Liver (tissue), 9 donors: ENCODE results near the gene WWOX. TPM values are rescaled to one million over a fixed set of nuclear protein-coding genes. Genes with fewer than 3 reads are reported as not detected.
A peak's percentile ranks its signal among the peaks of the same experiment; 100 is the strongest.

Experiments
- DNase-seq: peaks from one replicate; pipeline ENCODE4 v3.0.0-alpha.2; 2017; ENCODE audit warnings: low spot score
- H3K27ac ChIP-seq, 2 donors: one replicate each; pipeline ENCODE4 v1.7.0; 2013; ENCODE audit warnings: inconsistent platforms in 2 of 2, low read length in 2 of 2, control low read depth in 1 of 2, low read depth in 1 of 2, mild to moderate bottlenecking in 1 of 2
- H3K27me3 ChIP-seq, 4 donors: one replicate each; pipeline versions ENCODE4 v1.6.1 to v1.7.0; 2013; ENCODE audit warnings: low read length in 3 of 4, inconsistent platforms in 1 of 4, mild to moderate bottlenecking in 1 of 4, moderate library complexity in 1 of 4; ENCODE audit not compliant: control insufficient read depth in 4 of 4, insufficient read depth in 4 of 4
- H3K36me3 ChIP-seq, 4 donors: one replicate each; pipeline versions ENCODE4 v1.6.1 to v1.7.0; 2013; ENCODE audit warnings: low read length in 3 of 4, mild to moderate bottlenecking in 3 of 4, low read depth in 1 of 4, moderate library complexity in 1 of 4; ENCODE audit not compliant: control insufficient read depth in 4 of 4, insufficient read depth in 3 of 4
- H3K4me1 ChIP-seq, 4 donors: one replicate each; pipeline versions ENCODE4 v1.6.1 to v1.7.0; 2013; ENCODE audit warnings: low read length in 3 of 4, mild to moderate bottlenecking in 3 of 4, moderate library complexity in 1 of 4; ENCODE audit not compliant: control insufficient read depth in 4 of 4, insufficient read depth in 4 of 4
- H3K4me3 ChIP-seq, 3 donors: one replicate each; pipeline versions ENCODE4 v1.6.1 to v1.7.0; 2013; ENCODE audit warnings: low read length in 3 of 3, control low read depth in 1 of 3, low read depth in 1 of 3, mild to moderate bottlenecking in 1 of 3
- H3K9ac ChIP-seq, 2 donors: one replicate each; pipeline ENCODE4 v1.7.0; 2013; ENCODE audit warnings: low read length in 2 of 2, mild to moderate bottlenecking in 2 of 2, moderate library complexity in 2 of 2, control low read depth in 1 of 2, low read depth in 1 of 2
- H3K9me3 ChIP-seq, 4 donors: one replicate each; pipeline versions ENCODE4 v1.6.1 to v1.7.0; 2013; ENCODE audit warnings: low read length in 3 of 4; ENCODE audit not compliant: control insufficient read depth in 4 of 4
- CTCF ChIP-seq: fragments of 150-350 bp; IDR thresholded peaks from 2 replicates; pipeline ENCODE4 v1.5.1; 2017; ENCODE audit warnings: improper control_type of control experiment, low read depth, low read length; ENCODE audit not compliant: missing input control
- EGR1 ChIP-seq, 2 donors: IDR thresholded peaks; 2 replicates each; pipeline ENCODE4 v1.6.1; 2016 to 2018; ENCODE audit warnings: antibody characterized with exemption in 2 of 2, low read depth in 2 of 2
- FOXA1 ChIP-seq: IDR thresholded peaks from 2 replicates; pipeline ENCODE4 v1.6.1; 2016; ENCODE audit warnings: antibody characterized with exemption
- FOXA2 ChIP-seq: IDR thresholded peaks from 2 replicates; pipeline ENCODE4 v1.6.1; 2016; ENCODE audit warnings: antibody characterized with exemption
- HNF4A ChIP-seq, 2 donors: conservative IDR thresholded peaks; 2 replicates each; pipeline ENCODE4 v1.6.1; 2016; ENCODE audit warnings: antibody characterized with exemption in 2 of 2, mild to moderate bottlenecking in 2 of 2
- HNF4G ChIP-seq: IDR thresholded peaks from 2 replicates; pipeline ENCODE4 v1.6.1; 2016; ENCODE audit warnings: antibody characterized with exemption
- JUND ChIP-seq, 2 donors: IDR thresholded peaks; 2 replicates each; pipeline ENCODE4 v1.6.1; 2016; ENCODE audit warnings: antibody characterized with exemption in 2 of 2
- NR2F2 ChIP-seq: IDR thresholded peaks from 2 replicates; pipeline ENCODE4 v1.6.1; 2016; ENCODE audit warnings: antibody characterized with exemption
- RAD21 ChIP-seq, 2 donors: IDR thresholded peaks; 2 replicates each; pipeline ENCODE4 v1.6.1; 2016; ENCODE audit warnings: antibody characterized with exemption in 2 of 2, mild to moderate bottlenecking in 2 of 2
- SP1 ChIP-seq: IDR thresholded peaks from 2 replicates; pipeline ENCODE4 v1.6.1; 2018; ENCODE audit warnings: antibody characterized with exemption, mild to moderate bottlenecking
- TAF1 ChIP-seq: conservative IDR thresholded peaks from 2 replicates; pipeline ENCODE4 v1.6.1; 2016; ENCODE audit warnings: antibody characterized with exemption, mild to moderate bottlenecking
- YY1 ChIP-seq: IDR thresholded peaks from 2 replicates; pipeline ENCODE4 v1.6.1; 2016; ENCODE audit warnings: antibody characterized with exemption, mild to moderate bottlenecking
- ZBTB33 ChIP-seq: IDR thresholded peaks from 2 replicates; pipeline ENCODE4 v1.6.1; 2016; ENCODE audit warnings: antibody characterized with exemption
- WGBS: extraction: QIAGEN DNeasy Blood & Tissue Kit; methylation state at CpG from one replicate; pipeline ENCODE4 v1.1.7; 2013; 5-methylcytosine and 5-hydroxymethylcytosine counted together
- polyA plus RNA-seq, 2 donors: library from polyadenylated mRNA; stranded (reverse) in 1 of 2; unstranded in 1 of 2; fragments of 200-250 nt in 1 of 2; fragments of >200 nt in 1 of 2; fragmentation: Nextera tagmentation in 1 of 2; extraction: Ambion mirVana in 1 of 2; gene quantifications; one replicate each; pipeline versions ENCODE4 v1.2.1 to v1.2.3, GENCODE V29; 2013 to 2015
- total RNA-seq, 2 donors: library from RNA; depleted of rRNA; stranded (reverse); fragments of >200 nt; gene quantifications; one replicate each; pipeline ENCODE4 v1.2.3, GENCODE V29; 2014
- donor health status: healthy.
- donor health status: healthy.
- donor health status: healthy.
- donor health status: healthy.
- donor health status: healthy.

The WWOX gene
- total and polyA plus RNA-seq, 4 donors = 9.8 to 46.0 (median 15.3) TPM

- no peak for TF ChIP-seq ZBTB33
These were observed 557.4 kb downstream of the WWOX start (continued) for GRCh38 chr16:78656887-78657286.

- Histone ChIP-seq H3K9ac (no peak overlapping the region), H3K4me1 (peaks cover 0 to 15% (median 9%) of the 10 kb centered on the region in 4 donors), H3K27me3 (no peaks in the 10 kb centered on the region), H3K4me3 (no peak overlapping the region), H3K27ac (no peak overlapping the region), H3K36me3 (no peaks in the 10 kb centered on the region), H3K9me3 (no peaks in the 10 kb centered on the region)
- no peak for DNase-seq
- TF ChIP-seq SP1 (no peak), NR2F2 (no peak), CTCF (no peak), JUND (IDR thresholded peaks at IDR 0.05) (no peak), EGR1 (IDR thresholded peaks at IDR 0.05; ENCODE audit: low read depth in 2 of 2) (no peak), RAD21 (IDR thresholded peaks at IDR 0.05) (no peak), TAF1 (no peak), YY1 (no peak), HNF4G (no peak), FOXA1 (no peak)
- WGBS = 71% methylated on average over 9 of the region's 9 CpGs
These were observed 559.8 kb downstream of the WWOX start for GRCh38 chr16:78659216-78659615.

- Histone ChIP-seq H3K4me1 (peaks cover 0 to 14% (median 8%) of the 10 kb centered on the region in 4 donors), H3K9me3 (no peaks in the 10 kb centered on the region), H3K36me3 (no peaks in the 10 kb centered on the region), H3K4me3 (no peak overlapping the region), H3K27ac (no peak overlapping the region), H3K27me3 (no peaks in the 10 kb centered on the region), H3K9ac (no peak overlapping the region)
- WGBS = 46% methylated on average over 3 of the region's 3 CpGs
- TF ChIP-seq HNF4A (conservative IDR thresholded peaks at IDR 0.05) (peak; percentile 21 to 29), FOXA2 (no peak), RAD21 (IDR thresholded peaks at IDR 0.05) (no peak), HNF4G (no peak)
- no peak for DNase-seq
These were observed 560.3 kb downstream of the WWOX start for GRCh38 chr16:78659668-78660217.

GRCh38 chr16:78660795-78661194 is 561.3 kb downstream of the WWOX start:
- Histone ChIP-seq H3K27ac (no peak overlapping the region), H3K27me3 (no peaks in the 10 kb centered on the region), H3K4me3 (no peak overlapping the region), H3K9ac (no peak overlapping the region), H3K9me3 (no peaks in the 10 kb centered on the region), H3K4me1 (peaks cover 0 to 5% (median 3%) of the 10 kb centered on the region in 4 donors), H3K36me3 (no peaks in the 10 kb centered on the region)
- no peak for DNase-seq
- WGBS = 98% methylated on average over 1 of the region's 1 CpG
- TF ChIP-seq RAD21 (IDR thresholded peaks at IDR 0.05) (no peak), EGR1 (IDR thresholded peaks at IDR 0.05; ENCODE audit: low read depth in 2 of 2) (no peak), CTCF (no peak), JUND (IDR thresholded peaks at IDR 0.05) (no peak)
